WTC11 (cell line): ENCODE data around the gene CYP1A2.

Experiments used
- CREB1 ChIP-seq: sonication (generic); formaldehyde crosslinking; IDR thresholded peaks from 2 replicates; pipeline ENCODE4 v1.8.0; 2023; ENCODE audit warnings: mild to moderate bottlenecking, missing genetic modification reagents
- CTCF ChIP-seq: fragments of 200-600 bp; IDR thresholded peaks from 2 replicates; pipeline ENCODE4 v1.8.0; 2022; ENCODE audit warnings: antibody characterized with exemption
- FOXP4 ChIP-seq: sonication (generic); formaldehyde crosslinking; IDR thresholded peaks from 2 replicates; pipeline ENCODE4 v1.8.0; 2022; ENCODE audit warnings: mild to moderate bottlenecking, missing genetic modification reagents
- MXD4 ChIP-seq: fragments of 250-450 bp; sonication (Bioruptor Pico); IDR thresholded peaks from 2 replicates; pipeline ENCODE4 v1.8.0; 2021; ENCODE audit warnings: mild to moderate bottlenecking, moderate library complexity, borderline replicate concordance
- NR1H2 ChIP-seq: sonication (generic); formaldehyde crosslinking; IDR thresholded peaks from 2 replicates; pipeline ENCODE4 v1.9.0; 2021; ENCODE audit warnings: mild to moderate bottlenecking, moderate library complexity, missing genetic modification reagents
- NR3C1 ChIP-seq: sonication (generic); formaldehyde crosslinking; conservative IDR thresholded peaks from 2 replicates; pipeline ENCODE4 v1.8.1; 2023; ENCODE audit warnings: low read depth, mild to moderate bottlenecking, missing genetic modification reagents
- TEAD4 ChIP-seq: sonication (generic); formaldehyde crosslinking; IDR thresholded peaks from 2 replicates; pipeline ENCODE4 v1.8.0; 2022; ENCODE audit warnings: mild to moderate bottlenecking, missing genetic modification reagents
- ZNF121 ChIP-seq: sonication (generic); formaldehyde crosslinking; IDR thresholded peaks from 2 replicates; pipeline ENCODE4 v1.8.0; 2023; ENCODE audit warnings: missing genetic modification reagents

- no peak for TF ChIP-seq CTCF
- TF ChIP-seq MXD4, result no peak
- no peak for TF ChIP-seq NR1H2 (CRISPR knock-in tag)
- no peak for TF ChIP-seq FOXP4 (CRISPR knock-in tag)
- no peak for TF ChIP-seq NR3C1 (CRISPR knock-in tag)
- no peak for TF ChIP-seq TEAD4 (CRISPR knock-in tag)
- no peak for TF ChIP-seq CREB1
- TF ChIP-seq ZNF121 (CRISPR knock-in tag), result no peak
Observed at GRCh38 chr15:74799255-74799855, 50.7 kb downstream of the CYP1A2 start.
